ENCODE data around the gene TNFRSF1A.

TNFRSF1A gene

GRCh38 chr12:6301721-6302120 lies 40.2 kb downstream of the TNFRSF1A start:
- H3K9ac ChIP-seq (ENCODE audit: low read length) = no peak overlapping the region
- H3K4me1 ChIP-seq (ENCODE audit: low read length) = peaks cover 15% of the 10 kb centered on the region
- no peaks in the 10 kb centered on the region for H3K9me3 ChIP-seq (ENCODE audit: insufficient read depth, low read length)
- no peaks in the 10 kb centered on the region for H3K36me3 ChIP-seq (replicated peaks; ENCODE audit: low read depth, low read length)
- no peak overlapping the region for H3K27ac ChIP-seq (ENCODE audit: low read length)
- no peak overlapping the region for H3K4me2 ChIP-seq (ENCODE audit: low read length)
- no peak overlapping the region for H3K4me3 ChIP-seq (ENCODE audit: low read length)
- peaks cover 63% of the 10 kb centered on the region for H3K27me3 ChIP-seq (ENCODE audit: low read depth, low read length)
- no peaks in the 10 kb centered on the region for H3K79me2 ChIP-seq (ENCODE audit: low read length)
- no peak overlapping the region for H2AFZ ChIP-seq (ENCODE audit: low read depth, low read length)
- H4K20me1 ChIP-seq (ENCODE audit: insufficient read depth, low read length) = no peaks in the 10 kb centered on the region
- no peak for TF ChIP-seq CTCF (IDR thresholded peaks at IDR 0.05; ENCODE audit: low read depth, low read length)
- TF ChIP-seq EZH2phosphoT487 (IDR thresholded peaks at IDR 0.05; ENCODE audit: low read depth) = no peak

DNA sequence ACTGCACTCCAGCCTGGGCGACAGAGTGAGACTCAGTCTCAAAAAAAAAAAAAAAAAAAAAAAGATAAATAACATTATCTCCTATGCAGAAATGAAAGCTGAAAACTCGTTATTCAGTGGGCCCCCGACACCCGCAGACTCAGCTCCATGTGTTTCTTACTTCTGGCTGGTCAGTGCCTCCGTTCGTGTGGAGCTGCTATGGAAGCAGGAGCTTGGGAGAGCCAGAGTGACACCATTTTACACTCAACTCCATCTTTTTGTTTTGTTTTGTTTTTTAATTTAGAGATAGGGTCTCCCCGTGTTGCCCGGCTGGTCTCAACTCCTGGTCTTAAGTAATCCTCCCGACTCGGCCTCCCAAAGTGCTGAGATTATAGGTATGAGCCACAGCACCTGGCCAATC lies 44.7 kb downstream of the TNFRSF1A start:
- no peak overlapping the region for H3K4me2 ChIP-seq (ENCODE audit: low read length)
- peaks cover 15% of the 10 kb centered on the region for H3K4me1 ChIP-seq (ENCODE audit: low read length)

GRCh38 chr12:6295094-6295811 lies 46.6 kb downstream of the TNFRSF1A start:
- Histone ChIP-seq H3K4me1 (ENCODE audit: low read length) (peaks cover 11% of the 10 kb centered on the region), H2AFZ (ENCODE audit: low read depth, low read length) (no peak overlapping the region), H3K79me2 (ENCODE audit: low read length) (no peaks in the 10 kb centered on the region), H3K9ac (ENCODE audit: low read length) (no peak overlapping the region), H3K9me3 (ENCODE audit: insufficient read depth, low read length) (no peaks in the 10 kb centered on the region), H3K27ac (ENCODE audit: low read length) (no peak overlapping the region), H3K27me3 (ENCODE audit: low read depth, low read length) (peaks cover 36% of the 10 kb centered on the region), H3K36me3 (replicated peaks; ENCODE audit: low read depth, low read length) (no peaks in the 10 kb centered on the region), H4K20me1 (ENCODE audit: insufficient read depth, low read length) (no peaks in the 10 kb centered on the region), H3K4me2 (ENCODE audit: low read length) (no peak overlapping the region), H3K4me3 (ENCODE audit: low read length) (no peak overlapping the region)
- TF ChIP-seq CTCF (IDR thresholded peaks at IDR 0.05; ENCODE audit: low read depth, low read length) (no peak), EZH2phosphoT487 (IDR thresholded peaks at IDR 0.05; ENCODE audit: low read depth) (no peak)

More for the DNA sequence above, 44.7 kb downstream of the TNFRSF1A start:
- no peak overlapping the region for H3K4me3 ChIP-seq (ENCODE audit: low read length)
- TF ChIP-seq CTCF (IDR thresholded peaks at IDR 0.05; ENCODE audit: low read depth, low read length) (no peak), EZH2phosphoT487 (IDR thresholded peaks at IDR 0.05; ENCODE audit: low read depth) (no peak)
- H2AFZ ChIP-seq (ENCODE audit: low read depth, low read length) = no peak overlapping the region
- no peaks in the 10 kb centered on the region for H4K20me1 ChIP-seq (ENCODE audit: insufficient read depth, low read length)
- peaks cover 50% of the 10 kb centered on the region for H3K27me3 ChIP-seq (ENCODE audit: low read depth, low read length)
- no peak overlapping the region for H3K9ac ChIP-seq (ENCODE audit: low read length)
- H3K27ac ChIP-seq (ENCODE audit: low read length) = no peak overlapping the region
- no peaks in the 10 kb centered on the region for H3K36me3 ChIP-seq (replicated peaks; ENCODE audit: low read depth, low read length)
- no peaks in the 10 kb centered on the region for H3K79me2 ChIP-seq (ENCODE audit: low read length)
- no peaks in the 10 kb centered on the region for H3K9me3 ChIP-seq (ENCODE audit: insufficient read depth, low read length)

DNA sequence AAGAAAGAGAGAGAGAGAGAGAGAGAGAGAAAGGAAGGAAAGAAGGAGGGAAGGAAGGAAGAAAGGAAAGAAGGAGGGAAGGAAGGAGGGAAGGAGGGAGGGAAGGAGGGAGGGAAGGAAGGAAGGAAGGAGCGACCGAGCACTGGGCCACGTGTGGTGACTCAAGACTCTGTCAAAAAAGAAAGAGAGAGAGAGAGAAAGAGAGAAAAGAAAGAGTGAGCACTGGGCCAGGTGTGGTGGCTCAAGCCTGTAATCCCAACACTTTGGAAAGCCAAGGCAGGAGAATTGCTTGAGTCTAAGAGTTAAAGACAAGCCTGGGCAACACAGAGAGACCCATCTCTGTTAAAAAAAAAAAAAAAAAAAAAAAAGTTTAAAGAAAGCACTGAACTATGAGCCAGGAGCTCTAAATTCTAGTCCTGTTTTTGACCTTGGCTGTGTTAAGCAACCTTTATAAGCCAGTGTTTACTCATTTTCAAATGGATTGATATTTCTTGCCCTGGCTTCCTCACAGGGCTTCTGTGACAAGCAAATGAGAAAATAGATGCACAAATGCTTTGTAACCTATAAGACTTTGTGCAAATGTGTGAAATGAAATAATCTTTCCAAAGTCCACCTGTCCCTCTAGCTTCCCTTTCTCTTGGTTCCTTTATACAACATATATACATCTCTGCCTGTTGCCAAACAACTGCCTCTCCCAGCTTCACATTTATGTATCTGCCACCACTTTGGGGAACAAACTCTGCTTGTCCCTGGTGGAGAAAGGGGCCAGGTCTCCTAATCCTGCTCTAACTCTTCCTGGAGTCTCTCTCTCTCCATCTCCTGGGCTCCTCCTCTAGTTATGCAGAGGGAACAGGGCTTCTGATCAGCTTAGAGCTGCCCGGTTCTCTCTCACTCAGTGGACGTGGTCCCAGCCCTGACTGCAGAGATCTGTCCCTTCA lies 47.5 kb downstream of the TNFRSF1A start:
- no peaks in the 10 kb centered on the region for H4K20me1 ChIP-seq (ENCODE audit: insufficient read depth, low read length)
- peaks cover 3% of the 10 kb centered on the region for H3K4me1 ChIP-seq (ENCODE audit: low read length)
- no peaks in the 10 kb centered on the region for H3K36me3 ChIP-seq (replicated peaks; ENCODE audit: low read depth, low read length)
- H3K4me3 ChIP-seq (ENCODE audit: low read length) = no peak overlapping the region
- H3K4me2 ChIP-seq (ENCODE audit: low read length) = no peak overlapping the region
- no peak overlapping the region for H3K9ac ChIP-seq (ENCODE audit: low read length)
- H3K79me2 ChIP-seq (ENCODE audit: low read length) = no peaks in the 10 kb centered on the region
- no peak for TF ChIP-seq EZH2phosphoT487 (IDR thresholded peaks at IDR 0.05; ENCODE audit: low read depth)
- no peak for TF ChIP-seq CTCF (IDR thresholded peaks at IDR 0.05; ENCODE audit: low read depth, low read length)
- H2AFZ ChIP-seq (ENCODE audit: low read depth, low read length) = no peak overlapping the region
- H3K27me3 ChIP-seq (ENCODE audit: low read depth, low read length) = peaks cover 34% of the 10 kb centered on the region
- H3K27ac ChIP-seq (ENCODE audit: low read length) = no peak overlapping the region
- no peaks in the 10 kb centered on the region for H3K9me3 ChIP-seq (ENCODE audit: insufficient read depth, low read length)
